Measurements from ENCODE around the gene PTPRN2.

DNA sequence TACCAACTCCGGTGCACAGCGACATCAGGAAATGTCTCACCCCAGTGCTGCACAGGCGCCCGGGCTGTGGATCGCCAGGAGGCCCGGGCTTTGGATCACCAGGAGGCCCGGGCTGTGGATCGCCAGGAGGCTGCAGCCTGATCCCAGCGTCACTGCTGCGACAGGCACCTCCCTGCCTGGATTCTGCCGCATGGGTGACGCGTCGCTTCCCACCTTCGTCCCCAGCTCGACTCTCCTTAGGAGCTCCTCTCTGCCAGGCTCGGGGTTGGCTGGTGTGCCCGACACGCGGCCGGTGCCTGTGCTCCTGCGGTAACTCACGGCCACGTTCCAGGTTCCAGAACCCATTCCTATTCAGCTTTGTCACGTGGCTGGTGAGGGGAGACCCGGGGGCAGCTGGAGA lies 993.3 kb downstream of the PTPRN2 start:
- TF ChIP-seq CTCF (conservative IDR thresholded peaks at IDR 0.05; ENCODE audit: low read length) (no peak), EZH2phosphoT487 (IDR thresholded peaks at IDR 0.05; ENCODE audit: borderline replicate concordance, low read depth, low read length) (no peak)

Measured in OCI-LY7 (cell line).